Left ventricle myocardium inferior (tissue), 1 donor: Measurements from ENCODE around the gene ACTN4. TPM values are rescaled to one million over a fixed set of nuclear protein-coding genes. Genes with fewer than 3 reads are reported as not detected.

Experiments used
- DNase-seq: peaks from one replicate; pipeline ENCODE4 v3.0.0-alpha.2; 2020
- H3K27ac ChIP-seq: fragments of 200-600 bp; replicated peaks from 2 replicates; pipeline ENCODE4 v1.8.0; 2021
- H3K27me3 ChIP-seq: fragments of 200-600 bp; 2 replicates; pipeline ENCODE4 v1.8.0; 2021; ENCODE audit warnings: low read depth
- H3K36me3 ChIP-seq: fragments of 200-600 bp; 2 replicates; pipeline ENCODE4 v1.8.0; 2021
- H3K4me1 ChIP-seq: fragments of 200-600 bp; 2 replicates; pipeline ENCODE4 v1.8.0; 2021
- H3K4me3 ChIP-seq: fragments of 200-600 bp; 2 replicates; pipeline ENCODE4 v1.8.0; 2021; ENCODE audit warnings: mild to moderate bottlenecking, moderate library complexity
- H3K9me3 ChIP-seq: fragments of 200-600 bp; replicated peaks from 2 replicates; pipeline ENCODE4 v1.8.0; 2021
- intact Hi-C: fragments of 100-400 bp; cut with micrococcal nuclease; formaldehyde crosslinking; loops from one replicate; pipeline ENCODE4 v1.11.0; 2022
- total RNA-seq: library from RNA; stranded (reverse); fragmentation: NEBNext Ultra II Directional; extraction: Animal tissue kit (Norgen Biotek cat#: 25700); gene quantifications from one replicate; pipeline ENCODE4 v1.2.1, GENCODE V29; 2021
- TF ChIP-seq, protein P1 (sequence below): fragments of 200-600 bp; IDR thresholded peaks from 2 replicates; pipeline ENCODE4 v1.8.0; 2021; ENCODE audit warnings: antibody characterized with exemption, mild to moderate bottlenecking, borderline replicate concordance
- donor health status: DM: no; HTN: yes; CAD: no; lungs with severe emphysema.

Gene ACTN4
- total RNA-seq, 1 donor from 2014 or later = 111 TPM

GRCh38 chr19:38723990-38724854 lies 76.8 kb downstream of the ACTN4 start:
- Histone ChIP-seq H3K27ac (peak overlapping the region; percentile 91), H3K4me3 (no peak overlapping the region), H3K4me1 (peaks cover 90% of the 10 kb centered on the region), H3K36me3 (peaks cover 89% of the 10 kb centered on the region), H3K27me3 (no peaks in the 10 kb centered on the region), H3K9me3 (no peaks in the 10 kb centered on the region)
- intact Hi-C loops = no loop called here
- TF ChIP-seq, protein P1, sequence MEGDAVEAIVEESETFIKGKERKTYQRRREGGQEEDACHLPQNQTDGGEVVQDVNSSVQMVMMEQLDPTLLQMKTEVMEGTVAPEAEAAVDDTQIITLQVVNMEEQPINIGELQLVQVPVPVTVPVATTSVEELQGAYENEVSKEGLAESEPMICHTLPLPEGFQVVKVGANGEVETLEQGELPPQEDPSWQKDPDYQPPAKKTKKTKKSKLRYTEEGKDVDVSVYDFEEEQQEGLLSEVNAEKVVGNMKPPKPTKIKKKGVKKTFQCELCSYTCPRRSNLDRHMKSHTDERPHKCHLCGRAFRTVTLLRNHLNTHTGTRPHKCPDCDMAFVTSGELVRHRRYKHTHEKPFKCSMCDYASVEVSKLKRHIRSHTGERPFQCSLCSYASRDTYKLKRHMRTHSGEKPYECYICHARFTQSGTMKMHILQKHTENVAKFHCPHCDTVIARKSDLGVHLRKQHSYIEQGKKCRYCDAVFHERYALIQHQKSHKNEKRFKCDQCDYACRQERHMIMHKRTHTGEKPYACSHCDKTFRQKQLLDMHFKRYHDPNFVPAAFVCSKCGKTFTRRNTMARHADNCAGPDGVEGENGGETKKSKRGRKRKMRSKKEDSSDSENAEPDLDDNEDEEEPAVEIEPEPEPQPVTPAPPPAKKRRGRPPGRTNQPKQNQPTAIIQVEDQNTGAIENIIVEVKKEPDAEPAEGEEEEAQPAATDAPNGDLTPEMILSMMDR = no peak
- no peak for DNase-seq

- Histone ChIP-seq H3K27me3 (no peaks in the 10 kb centered on the region), H3K4me1 (peaks cover 83% of the 10 kb centered on the region), H3K9me3 (no peaks in the 10 kb centered on the region), H3K27ac (peak overlapping the region; percentile 91), H3K4me3 (no peak overlapping the region), H3K36me3 (peaks cover 97% of the 10 kb centered on the region)
- TF ChIP-seq, protein P1 = no peak
- intact Hi-C loops = no loop called here
- DNase-seq = peak; percentile 15
These were observed 78.2 kb downstream of the ACTN4 start for GRCh38 chr19:38725469-38726283.

GRCh38 chr19:38726284-38726673 lies 78.8 kb downstream of the ACTN4 start:
- H3K4me1 ChIP-seq = peaks cover 83% of the 10 kb centered on the region
- no peaks in the 10 kb centered on the region for H3K27me3 ChIP-seq
- intact Hi-C loops = no loop called here
- peak overlapping the region; percentile 91 for H3K27ac ChIP-seq
- TF ChIP-seq, protein P1 = no peak
- H3K4me3 ChIP-seq = no peak overlapping the region
- DNase-seq = peak; percentile 10
- no peaks in the 10 kb centered on the region for H3K9me3 ChIP-seq
- H3K36me3 ChIP-seq = peaks cover 97% of the 10 kb centered on the region

- no peak overlapping the region for H3K4me3 ChIP-seq
- H3K36me3 ChIP-seq = peaks cover 97% of the 10 kb centered on the region
- intact Hi-C loops = no loop called here
- peak; percentile 18 for DNase-seq
- H3K27me3 ChIP-seq = no peaks in the 10 kb centered on the region
- no peaks in the 10 kb centered on the region for H3K9me3 ChIP-seq
- TF ChIP-seq, protein P1 = no peak
- H3K4me1 ChIP-seq = peaks cover 83% of the 10 kb centered on the region
- peak overlapping the region; percentile 91 for H3K27ac ChIP-seq
These were observed 79.4 kb downstream of the ACTN4 start for GRCh38 chr19:38726761-38727301.

DNA sequence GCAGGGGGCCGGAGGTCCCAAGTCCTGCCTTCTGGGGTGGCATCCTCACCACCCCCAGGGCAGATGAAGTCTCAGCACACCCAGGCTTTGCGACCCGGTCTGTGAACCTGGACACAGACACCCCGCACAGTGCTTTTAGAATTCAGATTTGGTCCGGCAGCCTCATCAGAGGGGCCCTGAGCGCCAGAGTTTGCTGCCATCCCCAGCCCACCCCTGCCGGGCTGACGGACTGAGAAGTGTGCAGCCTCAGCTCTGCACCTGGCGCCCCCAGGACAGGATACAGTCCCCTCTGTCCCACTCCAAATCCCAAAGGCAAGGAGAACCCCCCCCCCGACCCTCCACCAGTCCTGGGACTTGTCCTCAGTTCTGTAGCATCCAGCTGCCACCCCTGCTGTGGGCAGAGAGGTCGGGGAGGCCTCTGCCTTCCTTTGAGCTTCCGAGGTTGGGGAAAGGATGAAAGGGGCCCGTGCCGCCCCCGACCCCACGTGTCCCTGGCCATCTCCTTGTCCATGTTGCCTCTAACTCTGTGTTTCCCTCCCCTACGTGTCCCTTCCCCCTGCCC lies 79.9 kb downstream of the ACTN4 start:
- Histone ChIP-seq H3K9me3 (no peaks in the 10 kb centered on the region), H3K4me1 (peaks cover 83% of the 10 kb centered on the region), H3K4me3 (peak overlapping the region; percentile 14), H3K27me3 (no peaks in the 10 kb centered on the region), H3K27ac (peak overlapping the region; percentile 91), H3K36me3 (peaks cover 93% of the 10 kb centered on the region)
- peak; percentile 11 for DNase-seq
- intact Hi-C loops = no loop called here
- TF ChIP-seq, protein P1 = no peak
